Suppressor macrophage treated with lipopolysaccharide for 1 hour (primary cell): Measurements from ENCODE around the gene LRMDA.

Experiments
- DNase-seq, 3 donors: peaks; one replicate each; pipeline ENCODE4 v3.0.0-alpha.2; 2020 to 2022

The LRMDA gene

DNA sequence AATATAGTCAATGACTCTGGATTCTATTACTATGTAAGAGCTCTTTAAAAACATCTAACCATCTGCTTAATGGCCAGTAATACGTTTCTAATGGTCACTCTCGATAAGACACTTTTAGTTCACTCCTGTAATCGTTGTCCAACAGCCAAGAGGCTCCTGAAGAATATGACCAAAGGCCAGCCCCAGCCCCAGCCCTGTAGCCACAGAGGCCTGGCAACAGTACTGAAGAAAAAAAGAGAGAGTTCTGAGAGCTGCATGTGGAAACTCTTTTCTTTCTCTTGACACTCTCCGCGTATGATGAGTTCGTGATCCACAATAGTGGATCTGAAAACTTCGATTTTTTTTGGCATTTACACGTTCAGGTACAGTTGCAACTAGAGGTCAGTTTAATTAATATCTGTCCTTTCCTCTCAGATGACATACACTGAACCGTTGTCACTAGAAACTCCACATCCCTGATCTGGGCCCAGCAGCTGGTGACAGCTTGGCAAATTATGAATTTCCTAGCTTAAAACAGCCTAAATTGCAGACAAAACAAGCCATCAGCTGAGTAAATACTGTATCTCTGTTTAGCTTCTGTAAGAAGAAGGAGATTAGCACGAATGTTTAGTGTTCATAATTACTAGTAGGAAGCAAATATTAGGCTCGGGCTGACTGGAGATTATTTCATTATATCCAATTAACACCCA lies 456.7 kb downstream of the LRMDA start:
- no peak for DNase-seq

DNA sequence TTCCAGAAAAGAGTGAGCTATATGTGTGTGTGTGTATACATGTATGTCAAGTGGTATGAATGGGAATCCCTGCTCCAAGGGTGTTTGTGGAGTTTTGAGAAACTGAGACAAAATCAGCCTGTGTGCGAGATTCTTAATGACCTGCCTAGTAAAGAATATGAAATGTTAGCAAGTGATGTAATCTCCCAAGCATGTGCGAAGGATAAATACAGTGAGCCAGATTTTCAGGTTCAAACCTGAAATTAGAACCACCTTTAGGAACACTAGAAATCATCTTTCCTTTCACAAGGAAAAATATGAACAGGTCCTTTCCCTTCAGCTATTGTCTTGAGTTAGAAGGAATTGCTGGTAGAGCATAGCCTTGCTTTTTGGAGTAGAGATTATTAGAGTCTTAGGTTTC lies 457.6 kb downstream of the LRMDA start:
- DNase-seq = no peak

DNA sequence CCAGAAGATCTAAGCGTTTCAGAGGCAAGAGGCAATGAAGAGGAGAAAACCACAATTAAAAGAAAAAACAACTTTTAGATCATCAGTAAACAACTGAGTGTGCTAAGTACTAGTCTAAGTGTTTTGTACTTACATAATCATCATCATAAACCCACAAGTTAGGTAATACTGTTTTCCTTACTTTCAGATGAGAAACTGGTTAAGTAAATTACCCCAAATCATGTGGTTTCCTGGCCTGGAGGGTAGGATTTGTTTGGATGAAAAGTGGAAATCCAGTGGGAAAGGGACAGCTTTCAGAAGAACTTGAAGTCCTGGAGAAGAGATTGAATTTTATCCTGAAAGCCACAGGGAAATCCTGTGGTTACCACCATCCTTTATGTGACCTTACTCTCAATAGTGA lies 463.3 kb downstream of the LRMDA start:
- no peak for DNase-seq

DNA sequence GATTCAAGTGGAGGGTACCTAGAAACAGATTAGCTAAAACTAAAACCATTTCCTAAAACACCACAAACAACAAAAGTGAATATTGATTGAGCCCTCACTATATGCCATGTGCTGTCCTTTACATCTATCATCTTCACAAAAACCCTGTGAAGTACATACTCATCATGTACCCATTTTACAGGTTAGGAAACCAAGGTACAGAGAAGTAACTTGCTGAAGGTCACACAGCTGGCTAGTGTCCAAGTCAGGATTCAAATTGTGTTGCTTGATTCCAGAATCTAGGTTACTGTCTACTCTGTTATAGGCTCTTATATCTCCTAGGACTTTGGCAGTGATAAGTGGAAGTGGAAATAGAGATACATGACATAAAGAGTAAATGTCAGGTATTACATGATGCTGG lies 463.8 kb downstream of the LRMDA start:
- no peak for DNase-seq

DNA sequence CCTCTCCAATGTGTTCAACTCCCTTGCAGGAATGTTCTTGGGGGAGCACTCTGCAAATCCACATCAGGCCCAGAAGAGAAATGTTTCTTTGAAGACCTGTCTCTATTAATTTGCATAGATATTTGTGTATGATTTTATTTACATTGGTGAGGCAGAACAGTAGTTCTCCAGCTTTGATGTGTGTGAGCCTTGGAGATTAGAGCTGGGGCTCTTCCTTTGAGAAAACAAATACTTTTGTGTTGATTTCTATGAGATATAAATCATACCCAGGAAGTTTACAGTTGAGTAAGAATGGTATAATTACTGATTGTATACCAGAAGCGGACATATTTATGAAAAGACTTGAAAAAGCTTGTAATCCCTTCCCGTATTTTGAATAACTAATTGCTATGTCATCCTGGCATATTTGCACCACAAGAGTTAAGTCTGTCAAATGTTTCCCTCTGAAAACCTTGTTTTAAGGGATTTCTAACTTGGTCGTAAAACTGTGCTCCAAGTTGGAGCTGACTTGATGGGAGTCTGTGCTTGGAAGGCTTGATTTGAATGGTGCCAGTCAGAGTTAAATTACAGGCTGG lies 468.5 kb downstream of the LRMDA start:
- DNase-seq = no peak

DNA sequence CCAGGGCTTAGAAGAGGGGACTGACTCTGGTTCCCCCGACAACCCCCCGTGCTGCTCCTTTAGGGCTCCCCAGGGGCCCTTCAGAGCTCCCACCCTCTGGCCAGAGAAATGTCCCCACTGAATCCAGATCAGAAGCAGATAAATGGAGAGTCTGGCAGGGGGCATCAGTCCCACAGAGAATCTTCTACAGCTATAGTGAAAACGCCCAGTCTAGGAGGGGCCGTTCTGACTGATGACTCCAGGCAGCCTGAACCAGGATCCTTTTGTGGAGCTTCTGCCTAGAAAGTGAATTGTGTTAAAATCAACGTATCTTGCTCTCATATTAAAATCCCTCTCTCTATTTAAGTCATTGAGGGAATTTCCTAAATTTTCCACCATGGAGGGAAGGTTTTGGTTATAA lies 471.4 kb downstream of the LRMDA start:
- no peak for DNase-seq

DNA sequence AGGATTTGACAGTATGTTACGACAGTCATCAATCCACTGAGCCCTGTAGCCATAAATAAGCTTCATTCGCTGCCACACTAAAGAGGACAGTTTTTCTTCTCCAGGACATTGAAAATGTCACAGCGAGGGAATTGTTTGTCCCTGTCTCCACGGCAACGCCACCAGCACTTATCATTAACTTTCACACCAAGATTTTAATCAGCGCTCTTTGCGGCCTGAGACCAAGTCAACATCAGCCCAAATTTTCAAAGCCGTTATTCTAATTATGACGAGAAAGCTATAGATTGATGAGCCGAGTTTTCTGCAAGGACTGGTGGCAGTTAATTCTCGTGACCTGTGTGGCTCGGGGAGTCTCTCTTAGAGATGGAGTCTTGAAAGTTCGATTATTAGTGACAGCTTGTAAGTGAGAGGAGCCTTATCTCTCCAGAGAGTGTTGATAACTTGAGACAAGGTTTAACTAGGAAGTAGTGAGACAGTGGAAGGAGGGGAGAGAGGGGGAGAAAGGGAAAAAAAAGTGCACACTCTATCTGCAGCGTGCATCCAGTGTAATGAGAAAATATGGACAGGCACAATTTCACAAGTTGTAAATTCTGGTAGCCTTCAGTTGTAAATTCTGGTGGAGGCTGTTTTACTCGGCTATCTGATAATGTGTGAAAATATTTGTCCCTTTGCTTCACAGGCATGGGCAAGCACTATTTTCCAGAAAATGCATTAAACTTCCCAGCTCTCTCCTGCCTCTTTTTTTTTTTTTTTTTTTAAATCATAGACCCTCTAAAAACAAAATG lies 473.3 kb downstream of the LRMDA start:
- DNase-seq = no peak

DNA sequence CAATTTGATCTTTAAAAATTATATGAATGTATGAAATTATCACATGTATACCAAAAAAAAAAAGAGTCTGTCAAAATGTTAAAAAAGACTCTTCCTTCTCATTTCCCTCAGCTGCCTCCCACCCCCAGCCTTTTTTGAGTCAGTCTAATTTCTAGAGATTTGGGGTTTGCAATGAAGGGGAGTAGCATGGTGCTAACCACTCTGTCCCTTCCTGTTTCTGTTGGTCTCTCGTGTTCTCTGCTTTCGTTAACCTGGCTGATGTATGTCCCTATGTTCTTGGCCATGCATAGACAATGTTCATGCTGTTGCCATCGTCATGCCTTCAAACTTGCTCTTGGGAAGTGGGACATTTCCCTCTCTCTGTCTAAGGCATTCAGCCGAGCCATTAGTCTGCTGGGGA lies 474.1 kb downstream of the LRMDA start:
- no peak for DNase-seq

DNA sequence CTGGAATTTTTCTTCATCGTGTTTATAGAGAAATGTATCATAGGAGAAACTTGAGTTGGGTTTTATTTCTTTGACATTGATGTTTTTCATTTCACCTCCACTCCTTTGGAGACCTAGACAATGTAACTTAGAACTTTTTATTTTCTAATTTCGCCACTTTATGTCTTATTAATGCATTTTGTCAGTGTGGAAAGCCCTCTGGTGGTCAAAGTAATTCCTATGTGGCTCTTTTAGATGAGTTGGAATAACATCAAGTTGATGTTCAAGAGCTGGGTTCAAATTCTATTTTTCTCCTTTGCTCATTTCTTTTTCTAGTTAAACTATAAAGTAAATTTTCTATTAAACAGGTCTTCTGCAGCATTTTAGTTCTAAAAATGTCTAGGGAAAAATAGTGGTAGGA lies 478.6 kb downstream of the LRMDA start:
- DNase-seq = peak; percentile 35 to 52 (median 51)

DNA sequence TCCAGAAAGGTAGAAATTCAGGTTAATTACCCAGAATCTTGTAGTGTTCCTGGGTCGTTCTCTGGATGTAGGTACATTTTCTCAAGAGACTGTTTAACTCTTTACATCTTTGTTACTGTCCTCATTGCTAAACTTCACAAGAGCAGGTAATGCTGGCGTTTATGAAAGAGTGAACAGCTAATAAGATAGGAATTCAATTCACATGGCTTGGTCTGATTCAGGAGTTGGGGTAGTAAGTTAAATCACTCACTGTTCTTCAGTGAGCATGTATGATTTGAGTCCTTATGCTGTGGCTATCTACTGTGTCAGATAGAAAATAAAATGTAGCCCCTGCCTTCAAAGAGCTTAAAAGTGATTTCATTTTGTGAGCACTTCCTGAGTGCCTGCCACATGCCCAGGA lies 480.0 kb downstream of the LRMDA start:
- DNase-seq = no peak

DNA sequence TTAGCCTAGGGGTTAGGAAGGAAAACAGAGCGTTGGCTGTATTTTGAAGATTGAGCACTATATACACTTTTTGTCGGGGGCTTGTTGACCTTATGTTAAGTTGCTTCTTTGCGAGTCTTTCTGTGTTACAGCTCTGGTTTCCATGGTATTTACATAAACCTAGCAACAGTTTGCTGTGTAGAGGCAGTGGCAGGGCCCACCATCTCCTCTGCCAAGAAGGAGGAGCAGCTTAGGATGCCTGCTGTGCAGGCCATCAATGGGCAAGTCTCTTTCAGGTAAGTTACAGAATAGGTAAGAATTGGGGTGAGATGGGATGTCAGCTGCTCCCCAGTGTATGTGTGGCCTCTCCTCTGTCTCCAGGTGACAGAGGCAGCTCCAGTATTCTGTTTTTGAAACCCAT lies 485.5 kb downstream of the LRMDA start:
- no peak for DNase-seq

DNA sequence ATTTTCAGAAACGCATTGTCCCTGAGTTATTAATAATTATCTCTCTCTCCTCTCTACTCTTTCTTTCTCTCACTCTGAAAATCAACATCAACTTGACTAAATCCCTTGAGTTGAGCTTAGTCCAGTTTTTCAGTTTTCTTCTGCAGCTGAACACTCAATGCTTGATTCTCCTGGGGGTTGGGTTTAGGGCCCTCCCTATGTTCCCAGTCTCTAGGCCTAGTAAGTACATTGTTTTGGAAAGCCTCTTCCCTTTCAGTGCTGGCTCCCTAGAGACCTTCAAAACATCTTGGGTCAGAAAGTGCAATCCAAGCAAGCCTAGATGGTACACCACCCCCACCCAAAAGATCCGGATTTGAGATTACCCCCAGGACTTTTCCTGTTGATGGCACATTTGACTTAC lies 488.5 kb downstream of the LRMDA start:
- DNase-seq = no peak

DNA sequence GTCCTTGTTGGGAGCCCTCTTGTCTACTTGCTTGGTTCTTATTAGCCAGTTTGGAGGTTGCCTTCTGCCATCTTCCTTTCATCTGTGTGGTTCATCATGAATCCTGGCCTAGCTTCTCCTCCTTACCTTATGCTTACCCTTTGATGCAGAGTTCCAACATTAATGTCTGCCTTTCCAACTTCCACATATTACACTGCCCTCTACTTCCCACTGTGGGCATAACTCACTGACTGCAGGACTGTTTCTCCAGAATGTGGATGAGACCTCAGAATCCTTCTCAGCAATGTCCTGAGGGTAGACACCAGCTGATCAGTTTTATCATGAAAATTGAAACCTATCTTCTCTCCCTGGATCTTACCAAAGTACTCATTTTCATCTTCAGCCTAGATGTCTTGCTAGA lies 491.0 kb downstream of the LRMDA start:
- DNase-seq = peak in 1 of 3 donors; percentile 10

DNA sequence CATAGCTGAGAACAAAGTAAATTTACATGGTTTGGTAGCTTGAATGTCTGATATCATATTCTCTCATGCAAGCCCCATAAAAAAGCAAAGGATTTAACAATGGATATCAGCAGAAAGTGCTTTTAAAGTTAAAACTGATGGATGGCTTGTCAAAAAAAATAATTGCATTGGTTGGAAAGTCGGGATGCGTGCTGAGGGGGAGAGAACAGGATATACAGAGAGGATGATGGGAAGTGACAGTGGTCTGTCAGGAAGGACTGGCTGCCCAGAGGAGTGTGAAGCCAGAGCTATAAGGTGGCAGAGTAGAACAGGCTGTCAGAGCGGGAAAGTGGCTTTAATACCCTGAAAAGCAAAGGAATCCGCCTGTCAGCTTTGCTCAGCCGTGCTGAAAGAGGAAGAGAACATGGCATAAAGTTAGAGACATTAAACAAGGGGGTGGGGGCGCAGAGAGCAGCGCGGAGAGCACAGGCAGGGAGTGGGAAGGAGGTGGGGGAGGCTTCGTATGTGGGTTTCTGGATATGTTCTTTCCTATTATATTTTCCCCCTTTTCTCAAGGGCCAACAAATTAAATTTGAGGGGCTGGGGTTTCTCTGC lies 493.0 kb downstream of the LRMDA start:
- peak in 2 of 3 donors; percentile 4 to 5 for DNase-seq

DNA sequence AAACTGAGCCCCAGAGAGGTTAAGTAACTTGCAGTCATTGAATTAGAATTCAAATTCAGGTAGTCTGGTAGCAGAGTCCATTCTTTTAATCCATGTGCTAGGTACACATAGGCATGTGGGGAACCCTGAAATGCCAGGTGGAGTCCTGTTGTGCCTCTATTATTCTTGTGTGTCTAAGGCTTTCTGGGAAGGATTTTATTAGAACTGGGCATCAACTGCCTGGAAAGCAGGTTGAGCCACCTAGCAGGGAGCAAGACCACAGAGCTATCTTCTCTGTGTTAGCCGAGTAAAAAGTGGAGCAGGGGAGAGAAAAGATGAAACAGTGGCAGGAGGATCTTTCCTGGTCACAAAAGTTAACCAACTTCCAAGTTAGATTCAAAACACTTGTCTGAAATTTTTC lies 494.6 kb downstream of the LRMDA start:
- DNase-seq = no peak

DNA sequence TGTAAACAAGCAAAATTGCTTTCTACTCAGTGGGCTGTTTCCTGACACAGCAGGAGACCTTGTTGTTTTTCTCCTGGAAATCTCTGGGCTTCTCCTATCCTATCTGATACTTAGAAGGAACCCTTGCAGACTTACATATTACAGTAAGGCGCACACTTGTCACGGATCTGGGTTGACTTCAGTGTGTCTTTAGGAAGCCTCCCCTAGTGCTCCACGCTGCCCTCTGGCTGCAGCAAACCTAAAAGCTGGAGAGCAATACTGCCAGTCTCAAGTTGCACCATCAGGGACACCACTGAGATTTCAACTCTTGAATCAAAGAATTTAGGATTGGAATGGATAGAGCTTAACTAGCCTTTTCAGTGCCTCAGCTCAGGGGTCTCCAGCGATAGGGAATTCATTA lies 495.3 kb downstream of the LRMDA start:
- DNase-seq = no peak

DNA sequence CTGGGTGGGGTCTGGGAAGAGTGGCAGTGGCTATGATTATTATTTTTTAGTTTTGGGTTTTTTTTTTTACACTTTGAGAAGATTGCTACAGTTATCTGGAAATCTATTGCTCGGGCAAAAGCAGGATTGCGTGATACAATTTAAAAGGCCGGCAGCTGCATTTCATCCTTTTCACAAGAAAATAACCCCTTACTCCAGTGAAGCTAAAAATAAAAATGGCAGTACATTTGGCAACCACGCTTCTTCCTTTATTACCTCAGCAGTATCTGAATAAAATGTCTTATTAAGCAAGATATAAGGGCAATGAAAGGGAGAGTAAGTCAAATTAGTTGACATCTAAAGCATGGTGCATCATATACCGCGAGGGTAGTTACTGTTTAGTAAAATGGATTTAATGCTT lies 496.8 kb downstream of the LRMDA start:
- no peak for DNase-seq

DNA sequence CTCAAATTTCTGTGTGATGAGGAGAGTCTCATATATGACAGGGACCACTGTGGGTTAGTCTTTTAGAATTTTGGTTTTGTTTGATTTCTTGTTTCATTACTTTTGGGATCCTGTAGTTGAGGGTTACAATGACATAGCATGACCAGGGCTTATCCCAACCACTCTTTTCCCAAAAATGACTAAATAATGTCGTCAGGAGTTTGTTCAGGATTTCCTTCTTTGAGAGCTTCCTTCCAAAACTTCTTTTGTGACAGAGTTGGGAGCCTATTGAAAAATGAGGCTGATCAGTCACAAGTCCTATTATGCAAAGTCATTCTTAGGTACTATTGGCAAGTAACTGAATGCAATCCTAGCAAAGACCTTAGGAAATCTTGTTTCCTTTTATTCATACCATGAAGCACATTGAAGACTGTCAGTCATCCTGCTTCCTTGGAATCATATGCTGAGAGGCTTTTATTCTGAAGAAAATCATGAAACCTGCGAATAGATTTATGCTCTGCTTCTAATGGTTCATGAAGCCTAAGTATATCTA lies 498.3 kb downstream of the LRMDA start:
- DNase-seq = no peak

DNA sequence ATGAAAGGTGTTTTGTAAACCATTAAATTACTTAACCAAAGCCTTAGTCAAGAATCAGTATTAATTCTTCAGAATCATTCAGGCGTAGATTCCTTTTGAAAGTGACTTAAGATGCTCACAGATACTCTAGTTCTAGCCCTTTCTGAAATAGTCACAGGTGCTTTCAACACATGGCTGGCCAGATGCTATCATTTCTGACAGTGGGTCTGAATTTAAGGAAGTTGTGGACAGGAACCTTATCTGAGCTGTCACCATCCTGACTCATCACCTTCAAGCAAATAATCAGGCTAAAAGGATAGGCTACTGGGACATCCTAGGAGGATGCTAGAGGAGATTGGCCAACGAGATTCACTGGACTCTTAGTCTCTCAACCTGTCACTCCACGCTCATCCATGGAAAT lies 501.5 kb downstream of the LRMDA start:
- DNase-seq = peak in 1 of 3 donors; percentile 22

DNA sequence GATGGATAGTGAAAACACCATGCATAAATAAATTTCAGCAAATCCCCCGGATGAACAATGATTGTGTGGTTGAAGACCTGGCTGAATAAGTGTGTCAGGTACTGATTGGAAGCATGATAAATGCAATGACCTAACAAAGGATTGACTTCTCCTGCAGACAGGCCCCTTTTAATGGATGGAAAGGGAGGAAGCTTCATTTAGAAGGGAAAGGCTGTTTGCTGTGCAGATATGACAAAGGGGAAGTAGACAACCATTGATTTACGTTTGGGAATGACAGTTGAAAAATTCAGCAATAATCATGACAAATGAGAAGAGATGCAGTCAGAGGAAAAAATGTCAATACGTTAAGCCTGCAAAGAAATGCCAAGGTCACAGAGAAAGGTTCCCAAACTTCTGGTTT lies 503.8 kb downstream of the LRMDA start:
- no peak for DNase-seq

DNA sequence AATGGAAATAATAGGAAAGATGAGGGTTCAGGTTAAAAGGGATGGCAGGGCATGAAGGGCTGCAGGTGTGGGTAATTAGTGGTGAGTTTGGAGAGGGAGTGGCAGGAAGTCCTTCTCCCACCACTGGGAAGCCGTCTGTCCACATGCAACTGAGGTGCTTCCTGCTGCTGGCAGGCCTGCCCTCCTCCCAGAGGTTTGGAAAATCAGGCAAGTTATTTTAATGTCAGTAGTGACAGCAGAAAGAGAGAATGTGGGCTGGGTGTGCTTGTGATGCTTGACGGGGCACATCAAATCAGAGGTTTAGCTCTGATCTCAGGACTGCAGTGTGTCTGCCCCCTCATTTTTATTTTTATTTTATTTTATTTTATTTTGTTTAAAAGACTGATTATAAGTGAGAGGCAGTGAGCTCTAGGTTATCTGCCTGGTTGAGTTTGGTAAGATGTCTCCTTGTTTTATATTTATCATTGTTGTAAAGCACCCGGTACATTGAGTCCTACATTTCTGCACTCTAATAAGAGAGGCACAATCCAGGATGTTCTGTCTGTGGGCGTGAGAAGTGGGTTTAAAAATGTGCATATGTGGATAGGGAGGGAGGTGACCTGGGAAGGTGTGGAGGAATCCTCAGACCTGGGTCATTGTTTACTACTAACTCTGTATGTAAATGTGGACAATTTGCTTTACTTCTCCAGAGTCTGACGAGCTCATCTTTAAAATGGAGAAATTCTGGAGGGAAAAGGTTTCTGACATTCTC lies 504.4 kb downstream of the LRMDA start:
- no peak for DNase-seq

DNA sequence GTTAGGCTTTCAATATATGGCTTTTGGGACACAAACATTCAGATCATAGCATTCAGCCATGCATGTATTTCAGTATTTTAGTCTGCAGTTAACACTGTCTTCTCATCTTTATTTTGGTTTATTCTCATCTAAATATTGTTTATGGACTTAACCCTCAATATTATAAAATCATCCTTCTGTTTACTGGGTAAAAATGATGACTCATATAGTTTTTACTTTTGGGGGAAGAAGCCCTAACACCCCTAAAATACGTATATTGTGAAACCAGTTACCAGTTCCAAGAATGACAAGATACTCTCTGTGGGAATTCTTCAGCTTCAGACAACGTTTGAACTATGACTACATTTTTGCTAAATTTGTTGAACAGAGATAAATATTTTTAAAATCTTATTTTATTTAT lies 505.4 kb downstream of the LRMDA start:
- DNase-seq = no peak

DNA sequence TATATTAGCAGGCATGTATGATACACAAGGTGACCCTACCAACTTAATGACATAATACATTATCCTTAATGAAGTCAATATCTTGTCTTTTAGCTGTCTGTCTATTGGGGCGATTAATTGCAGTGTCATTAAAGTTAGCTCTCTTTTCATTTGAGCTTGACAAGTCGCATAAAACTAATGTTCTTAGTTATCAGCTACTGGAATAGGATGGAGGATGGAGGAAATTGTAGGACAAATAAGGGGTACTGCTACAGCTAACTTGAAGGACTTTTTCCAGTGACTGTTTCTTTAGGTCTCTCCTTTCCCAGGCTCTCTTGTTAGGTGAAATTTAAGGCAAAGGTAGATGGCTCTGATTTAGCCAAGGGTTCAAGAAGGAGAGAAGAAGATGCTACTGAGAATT lies 506.4 kb downstream of the LRMDA start:
- DNase-seq = no peak
